ENCODE measurements around the gene CELA2A.
"Not testable (repeated sequence)": the region's sequence is repeated elsewhere in the genome, so short reads cannot be mapped to it uniquely, and the experiment has no call there.

The CELA2A gene

GRCh38 chr1:15504436-15504835 lies 47.9 kb downstream of the CELA2A start:
- no peak for DNase-seq

GRCh38 chr1:15506831-15507230 lies 50.3 kb downstream of the CELA2A start:
- no peak for DNase-seq

- no peak for DNase-seq
Measured at GRCh38 chr1:15507278-15507677, 50.7 kb downstream of the CELA2A start.

GRCh38 chr1:15508700-15509487 lies 52.4 kb downstream of the CELA2A start:
- no peak for DNase-seq

- no peak for DNase-seq
Measured at GRCh38 chr1:15509586-15509985, 53.1 kb downstream of the CELA2A start.

GRCh38 chr1:15510611-15511405 lies 54.3 kb downstream of the CELA2A start:
- DNase-seq = no peak

- DNase-seq = no peak
Measured at GRCh38 chr1:15513192-15513591, 56.7 kb downstream of the CELA2A start.

GRCh38 chr1:15513919-15514318 lies 57.4 kb downstream of the CELA2A start:
- DNase-seq = no peak

- not testable (repeated sequence) for DNase-seq
Measured at GRCh38 chr1:15514557-15514956, 58.0 kb downstream of the CELA2A start.

GRCh38 chr1:15515022-15515663 lies 58.6 kb downstream of the CELA2A start:
- no peak for DNase-seq

GRCh38 chr1:15519625-15520024 lies 63.1 kb downstream of the CELA2A start:
- no peak for DNase-seq

GRCh38 chr1:15521206-15521906 lies 64.8 kb downstream of the CELA2A start:
- DNase-seq = not testable (repeated sequence)

Data from GF-D8 (cell line).